Natural killer cell (primary cell): ENCODE measurements around the gene LRRC49. TPM values are rescaled to one million over a fixed set of nuclear protein-coding genes. Genes with fewer than 3 reads are reported as not detected.
A peak's percentile ranks its signal among the peaks of the same experiment; 100 is the strongest.

Experiments used
- ATAC-seq, 3 donors: fragments of 150-1000 bp in 2 of 3; fragments of 200-7000 bp in 1 of 3; cut with Tn5 transposase; 1 replicate in 1 of 3; 2 replicates in 2 of 3; pipeline ENCODE4 v1.10.0; 2021; ENCODE audit warnings: mild to moderate bottlenecking in 2 of 3, moderate library complexity in 2 of 3
- DNase-seq, 2 donors: peaks; one replicate each; pipeline versions ENCODE4 v3.0.0 to v3.0.0-alpha.2; 2013 to 2021; ENCODE audit warnings: mixed read lengths in 1 of 2
- H3K27ac ChIP-seq: one replicate; pipeline ENCODE4 v1.5.1; 2013; ENCODE audit warnings: mild to moderate bottlenecking, low read length
- H3K27me3 ChIP-seq: one replicate; pipeline ENCODE4 v1.6.1; 2013; ENCODE audit warnings: low read length; ENCODE audit not compliant: control insufficient read depth, insufficient read depth
- H3K36me3 ChIP-seq: one replicate; pipeline ENCODE4 v1.6.1; 2013; ENCODE audit warnings: low read length; ENCODE audit not compliant: control insufficient read depth, insufficient read depth
- H3K4me1 ChIP-seq: one replicate; pipeline ENCODE4 v1.6.1; 2013; ENCODE audit warnings: low read length; ENCODE audit not compliant: control insufficient read depth, insufficient read depth
- H3K4me3 ChIP-seq: one replicate; pipeline ENCODE4 v1.5.1; 2013; ENCODE audit warnings: low read length
- H3K9me3 ChIP-seq: one replicate; pipeline ENCODE4 v1.6.1; 2013; ENCODE audit warnings: low read length; ENCODE audit not compliant: control insufficient read depth, insufficient read depth
- H3K27ac Mint-ChIP-seq, 2 donors: one replicate each; pipeline ENCODE4 v1.8.0; 2022; ENCODE audit warnings: mild to moderate bottlenecking in 2 of 2, mixed read lengths in 2 of 2, moderate library complexity in 1 of 2
- H3K27me3 Mint-ChIP-seq, 2 donors: one replicate each; pipeline ENCODE4 v1.8.0; 2022; ENCODE audit warnings: low read depth in 2 of 2, mixed read lengths in 2 of 2
- H3K36me3 Mint-ChIP-seq: one replicate; pipeline ENCODE4 v1.8.0; 2022; ENCODE audit warnings: mixed read lengths
- H3K4me1 Mint-ChIP-seq, 2 donors: one replicate each; pipeline ENCODE4 v1.8.0; 2022; ENCODE audit warnings: mixed read lengths in 2 of 2
- H3K4me3 Mint-ChIP-seq: one replicate; pipeline ENCODE4 v1.8.0; 2022; ENCODE audit warnings: mild to moderate bottlenecking, moderate library complexity, mixed read lengths
- H3K9me3 Mint-ChIP-seq, 2 donors: one replicate each; pipeline ENCODE4 v1.8.0; 2022; ENCODE audit warnings: mixed read lengths in 2 of 2
- WGBS: methylation state at CpG from one replicate; pipeline ENCODE4 v1.1.7; 2013; ENCODE audit warnings: missing lambda C conversion rate; ENCODE audit not compliant: insufficient coverage; 5-methylcytosine and 5-hydroxymethylcytosine counted together
- intact Hi-C: fragments of 100-400 bp; cut with micrococcal nuclease; formaldehyde crosslinking; loops from one replicate; pipeline ENCODE4 v1.14.2; 2022
- total RNA-seq, 4 donors: library from RNA; stranded (reverse); fragments of 120-200 nt in 1 of 4; gene quantifications; one replicate each; pipeline versions ENCODE4 v1.2.3 to v1.2.4, GENCODE V29; 2013 to 2022
- TF ChIP-seq, protein P1 (sequence below): fragments of 200-600 bp; IDR thresholded peaks from one replicate; pipeline ENCODE4 v1.8.0; 2022; ENCODE audit warnings: antibody characterized with exemption

The LRRC49 gene, protein sequence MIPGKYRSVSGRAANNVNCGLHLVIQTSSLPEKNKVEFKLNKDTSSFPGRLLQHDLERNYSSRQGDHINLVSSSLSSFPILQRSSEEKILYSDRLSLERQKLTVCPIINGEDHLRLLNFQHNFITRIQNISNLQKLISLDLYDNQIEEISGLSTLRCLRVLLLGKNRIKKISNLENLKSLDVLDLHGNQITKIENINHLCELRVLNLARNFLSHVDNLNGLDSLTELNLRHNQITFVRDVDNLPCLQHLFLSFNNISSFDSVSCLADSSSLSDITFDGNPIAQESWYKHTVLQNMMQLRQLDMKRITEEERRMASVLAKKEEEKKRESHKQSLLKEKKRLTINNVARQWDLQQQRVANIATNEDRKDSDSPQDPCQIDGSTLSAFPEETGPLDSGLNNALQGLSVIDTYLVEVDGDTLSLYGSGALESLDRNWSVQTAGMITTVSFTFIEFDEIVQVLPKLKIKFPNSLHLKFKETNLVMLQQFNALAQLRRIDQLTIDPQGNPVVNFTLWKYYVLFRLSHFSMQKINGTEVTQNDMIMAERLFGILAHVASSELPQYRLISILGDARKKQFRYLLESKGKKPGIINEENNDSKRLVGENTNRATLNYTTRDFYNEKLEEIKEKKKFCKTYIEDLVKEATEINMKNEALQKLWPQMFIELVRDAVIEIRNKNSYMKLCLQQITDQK
- under 1 TPM in 2 of 3 donors, not detected in 1; 0.14 to 0.38 TPM for total RNA-seq
- total RNA-seq (2013): 1.4 TPM

DNA sequence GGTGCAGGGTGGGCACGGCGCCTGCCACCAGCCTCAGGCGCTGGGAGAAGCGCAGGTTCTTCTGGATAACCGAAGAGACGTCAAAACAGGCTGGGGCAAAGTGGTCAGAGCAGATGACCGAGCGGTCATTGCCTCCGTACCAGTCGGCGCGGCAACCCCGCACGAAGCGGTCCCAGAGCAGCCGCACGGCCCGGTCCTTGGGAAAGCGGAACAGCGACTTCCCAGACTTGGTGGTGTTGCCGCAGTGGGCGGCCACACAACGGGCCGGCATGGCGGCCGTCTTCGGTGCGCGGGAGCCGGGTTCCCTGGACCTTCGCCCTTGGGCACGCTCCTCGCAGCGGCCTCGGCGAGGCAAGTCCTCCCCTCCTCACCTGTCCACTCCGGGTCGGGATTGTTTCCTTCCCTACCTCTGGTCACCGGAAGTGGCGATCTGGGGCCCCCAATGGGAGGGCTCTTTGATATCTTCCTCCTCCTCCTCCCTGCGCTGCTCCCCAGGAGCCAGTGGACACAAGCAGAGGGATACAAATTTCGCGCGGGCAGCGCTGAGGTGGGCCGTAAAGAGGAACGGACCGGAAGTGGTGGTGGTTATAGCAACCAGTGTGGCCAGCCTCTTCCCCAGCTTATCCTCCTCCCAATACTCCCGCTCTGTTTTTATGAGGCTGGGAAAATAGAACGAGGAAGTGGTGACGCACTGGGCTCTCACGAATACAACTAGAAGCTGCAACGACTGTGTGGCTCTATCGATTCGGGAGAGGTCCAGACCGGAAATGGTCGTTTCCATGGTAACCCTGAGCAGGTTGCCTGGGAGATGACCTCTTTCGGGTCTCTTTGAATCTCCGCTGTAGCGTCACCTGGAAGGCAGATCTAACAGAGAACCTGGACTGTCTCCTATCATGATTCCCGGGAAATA is at the start of gene LRRC49, which contains the start of gene THAP10:
LRRC49 (plus strand) TSS at position 825 of the 910 bp plus-strand sequence; CDS start at position 894, 69 bp downstream.
THAP10 (minus strand) TSS at position 432 of the 910 bp plus-strand sequence; CDS start at position 271, 161 bp downstream.
- H3K27me3 Mint-ChIP-seq: peaks cover 17 to 38% of the 10 kb centered on the region in 2 donors
- no peaks in the 10 kb centered on the region for H3K36me3 Mint-ChIP-seq
- ATAC-seq: peak; percentile 52 to 72 (median 60)
- H3K4me1 Mint-ChIP-seq: peaks cover 10 to 19% of the 10 kb centered on the region in 2 donors
- no peak within 1 kb of the TSS for H3K27ac ChIP-seq
- peak within 1 kb of the TSS; percentile 91 for H3K4me3 Mint-ChIP-seq
- H3K27me3 ChIP-seq: peaks cover 7% of the 10 kb centered on the region
- TF ChIP-seq, protein P1, sequence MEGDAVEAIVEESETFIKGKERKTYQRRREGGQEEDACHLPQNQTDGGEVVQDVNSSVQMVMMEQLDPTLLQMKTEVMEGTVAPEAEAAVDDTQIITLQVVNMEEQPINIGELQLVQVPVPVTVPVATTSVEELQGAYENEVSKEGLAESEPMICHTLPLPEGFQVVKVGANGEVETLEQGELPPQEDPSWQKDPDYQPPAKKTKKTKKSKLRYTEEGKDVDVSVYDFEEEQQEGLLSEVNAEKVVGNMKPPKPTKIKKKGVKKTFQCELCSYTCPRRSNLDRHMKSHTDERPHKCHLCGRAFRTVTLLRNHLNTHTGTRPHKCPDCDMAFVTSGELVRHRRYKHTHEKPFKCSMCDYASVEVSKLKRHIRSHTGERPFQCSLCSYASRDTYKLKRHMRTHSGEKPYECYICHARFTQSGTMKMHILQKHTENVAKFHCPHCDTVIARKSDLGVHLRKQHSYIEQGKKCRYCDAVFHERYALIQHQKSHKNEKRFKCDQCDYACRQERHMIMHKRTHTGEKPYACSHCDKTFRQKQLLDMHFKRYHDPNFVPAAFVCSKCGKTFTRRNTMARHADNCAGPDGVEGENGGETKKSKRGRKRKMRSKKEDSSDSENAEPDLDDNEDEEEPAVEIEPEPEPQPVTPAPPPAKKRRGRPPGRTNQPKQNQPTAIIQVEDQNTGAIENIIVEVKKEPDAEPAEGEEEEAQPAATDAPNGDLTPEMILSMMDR: no peak
- no peaks in the 10 kb centered on the region for H3K9me3 ChIP-seq
- DNase-seq: peak in 1 of 2 donors; percentile 59
- no peaks in the 10 kb centered on the region for H3K36me3 ChIP-seq
- H3K4me3 ChIP-seq: peak within 1 kb of the TSS; percentile 37
- 2% methylated on average over 55 of the region's 61 CpGs for WGBS
- intact Hi-C loops: no loop called here
- H3K4me1 ChIP-seq: peaks cover 16% of the 10 kb centered on the region
- H3K27ac Mint-ChIP-seq: peak within 1 kb of the TSS in 1 of 2 donors; percentile 79
- no peaks in the 10 kb centered on the region for H3K9me3 Mint-ChIP-seq

GRCh38 chr15:70845602-70846360 is 46.8 kb upstream of the LRRC49 start:
- H3K27ac ChIP-seq: no peak overlapping the region
- no peaks in the 10 kb centered on the region for H3K4me1 ChIP-seq
- H3K4me3 Mint-ChIP-seq: no peak overlapping the region
- peaks cover 17 to 43% of the 10 kb centered on the region in 2 donors for H3K27me3 Mint-ChIP-seq
- DNase-seq (no peak), ATAC-seq (no peak)
- no peak overlapping the region for H3K4me3 ChIP-seq
- 91% methylated on average over 6 of the region's 6 CpGs for WGBS
- TF ChIP-seq, protein P1: no peak
- no peak overlapping the region for H3K27ac Mint-ChIP-seq
- H3K36me3 Mint-ChIP-seq: no peaks in the 10 kb centered on the region
- no peaks in the 10 kb centered on the region for H3K4me1 Mint-ChIP-seq
- peaks cover 4% of the 10 kb centered on the region for H3K27me3 ChIP-seq
- intact Hi-C loops: no loop called here
- no peaks in the 10 kb centered on the region for H3K9me3 ChIP-seq
- H3K9me3 Mint-ChIP-seq: no peaks in the 10 kb centered on the region
- H3K36me3 ChIP-seq: no peaks in the 10 kb centered on the region

DNA sequence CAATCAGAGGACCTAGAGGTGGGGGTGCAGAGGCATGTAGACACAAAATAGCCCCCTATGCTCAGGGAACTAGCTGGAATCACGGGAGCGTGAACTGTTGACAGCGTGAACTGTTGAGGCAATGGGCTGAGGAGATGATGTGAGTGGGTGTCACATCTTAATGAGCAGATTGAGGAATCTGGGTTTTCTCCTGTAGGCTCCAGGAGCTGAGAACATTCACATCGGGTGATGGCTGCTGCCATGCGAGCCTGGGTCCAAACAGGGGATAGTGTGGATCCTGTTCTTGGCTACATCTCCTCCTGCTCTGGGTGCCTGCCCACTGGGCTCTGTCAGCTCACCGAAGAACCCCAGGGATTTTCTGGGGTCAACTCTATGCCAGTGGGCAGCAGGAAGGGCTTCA is 40.7 kb upstream of the LRRC49 start:
- intact Hi-C loops: no loop called here
- Histone ChIP-seq H3K9me3 (no peaks in the 10 kb centered on the region), H3K27me3 (peaks cover 20% of the 10 kb centered on the region), H3K36me3 (no peaks in the 10 kb centered on the region), H3K4me1 (peaks cover 7% of the 10 kb centered on the region), H3K27ac (no peak overlapping the region), H3K4me3 (no peak overlapping the region)
- TF ChIP-seq, protein P1: no peak
- Mint-ChIP-seq H3K27me3 (peaks cover 33 to 67% of the 10 kb centered on the region in 2 donors), H3K4me3 (no peak overlapping the region), H3K4me1 (peaks cover 6% of the 10 kb centered on the region in 2 donors), H3K27ac (no peak overlapping the region), H3K9me3 (no peaks in the 10 kb centered on the region), H3K36me3 (no peaks in the 10 kb centered on the region)
- ATAC-seq: no peak
- 89% methylated on average over 6 of the region's 6 CpGs for WGBS
- DNase-seq: no peak
